ENCODE measurements around the gene MS4A14.
A peak's percentile ranks its signal among the peaks of the same experiment; 100 is the strongest.
"Not testable (repeated sequence)": the region's sequence is repeated elsewhere in the genome, so short reads cannot be mapped to it uniquely, and the experiment has no call there.

MS4A14 gene, protein sequence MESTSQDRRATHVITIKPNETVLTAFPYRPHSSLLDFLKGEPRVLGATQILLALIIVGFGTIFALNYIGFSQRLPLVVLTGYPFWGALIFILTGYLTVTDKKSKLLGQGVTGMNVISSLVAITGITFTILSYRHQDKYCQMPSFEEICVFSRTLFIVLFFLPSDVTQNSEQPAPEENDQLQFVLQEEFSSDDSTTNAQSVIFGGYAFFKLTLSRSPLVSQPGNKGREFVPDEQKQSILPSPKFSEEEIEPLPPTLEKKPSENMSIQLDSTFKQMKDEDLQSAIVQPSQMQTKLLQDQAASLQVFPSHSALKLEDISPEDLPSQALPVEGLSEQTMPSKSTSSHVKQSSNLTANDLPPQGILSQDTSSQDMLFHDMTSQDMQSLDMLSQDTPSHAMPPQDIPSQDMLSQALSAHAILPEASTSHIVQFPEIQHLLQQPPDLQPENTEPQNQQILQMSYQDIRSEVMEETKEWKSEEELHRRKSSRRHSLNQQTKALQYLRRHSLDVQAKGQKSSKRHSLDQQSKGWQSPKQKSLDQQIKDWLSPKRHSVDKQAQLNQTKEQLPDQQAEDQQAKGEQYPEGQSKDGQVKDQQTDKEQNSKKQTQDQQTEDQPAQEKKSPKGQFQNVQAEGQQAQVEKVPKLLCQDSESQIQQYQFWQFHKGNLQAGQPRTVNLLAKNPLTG

DNA sequence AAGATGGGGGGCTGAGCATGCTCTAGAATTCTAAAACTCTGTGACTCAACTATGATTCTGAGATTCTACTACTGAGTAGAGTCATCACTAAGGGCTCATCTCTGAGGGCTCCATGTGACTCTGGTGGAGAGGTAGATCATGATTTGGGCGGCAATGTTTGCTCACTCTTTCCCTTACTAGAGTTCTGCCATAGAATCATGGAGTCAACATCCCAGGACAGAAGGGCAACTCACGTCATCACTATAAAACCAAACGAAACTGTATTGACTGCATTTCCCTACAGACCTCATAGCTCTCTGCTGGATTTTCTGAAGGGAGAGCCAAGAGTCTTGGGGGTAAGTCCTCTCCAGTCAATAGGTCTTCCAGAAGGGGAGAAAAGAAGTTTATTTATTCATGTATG lies at the start of gene MS4A14:
TSS of gene MS4A14 (plus strand) at position 78 of the 400 bp plus-strand sequence. CDS start at position 198, 120 bp downstream.
- Mint-ChIP-seq H3K9me3 (no peaks in the 10 kb centered on the region), H3K36me3 (no peaks in the 10 kb centered on the region), H3K27ac (no peak within 1 kb of the TSS), H3K4me1 (no peaks in the 10 kb centered on the region), H3K4me3 (no peak within 1 kb of the TSS)
- DNase-seq (ENCODE audit: low spot score in 2 of 2): no peak
- ATAC-seq: peak; percentile 65

DNA sequence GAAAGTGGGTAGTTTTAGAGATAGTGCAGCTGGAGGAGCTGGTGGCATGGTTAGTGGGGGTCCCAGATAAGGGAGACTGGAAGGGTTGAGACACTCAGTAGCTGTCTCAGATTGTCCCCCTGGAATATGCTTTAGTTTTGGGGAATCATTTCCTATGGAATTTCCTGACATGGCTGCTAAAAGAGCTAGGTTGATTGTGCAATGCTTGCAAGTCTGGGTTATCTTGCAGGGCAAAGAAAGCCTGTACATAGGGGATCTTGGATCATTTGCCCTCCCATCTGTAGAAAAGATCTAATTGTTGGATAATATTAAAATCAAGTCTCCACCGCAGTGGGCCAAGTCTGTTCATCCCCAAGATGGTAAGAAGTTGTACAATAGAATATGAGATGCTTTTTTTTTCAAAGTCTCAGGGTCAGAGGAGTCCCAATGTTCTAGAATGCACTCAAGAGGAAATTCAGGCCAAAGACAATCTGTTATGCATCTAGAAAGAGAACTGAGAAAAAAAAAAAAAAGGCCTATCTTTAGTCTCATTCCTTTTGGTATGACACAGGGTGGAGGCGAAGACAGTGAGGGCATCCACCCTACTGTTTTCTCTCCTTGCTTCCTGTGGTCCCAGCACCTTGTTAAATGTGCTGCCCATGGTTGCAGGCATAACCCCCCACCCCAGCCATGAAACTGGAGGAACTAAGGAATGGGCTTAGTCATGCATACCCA lies 49.0 kb upstream of the MS4A14 start:
- Mint-ChIP-seq H3K27ac (no peak overlapping the region), H3K4me1 (no peaks in the 10 kb centered on the region), H3K9me3 (no peaks in the 10 kb centered on the region), H3K4me3 (no peak overlapping the region), H3K36me3 (no peaks in the 10 kb centered on the region)
- ATAC-seq (no peak), DNase-seq (ENCODE audit: low spot score in 2 of 2) (no peak)

DNA sequence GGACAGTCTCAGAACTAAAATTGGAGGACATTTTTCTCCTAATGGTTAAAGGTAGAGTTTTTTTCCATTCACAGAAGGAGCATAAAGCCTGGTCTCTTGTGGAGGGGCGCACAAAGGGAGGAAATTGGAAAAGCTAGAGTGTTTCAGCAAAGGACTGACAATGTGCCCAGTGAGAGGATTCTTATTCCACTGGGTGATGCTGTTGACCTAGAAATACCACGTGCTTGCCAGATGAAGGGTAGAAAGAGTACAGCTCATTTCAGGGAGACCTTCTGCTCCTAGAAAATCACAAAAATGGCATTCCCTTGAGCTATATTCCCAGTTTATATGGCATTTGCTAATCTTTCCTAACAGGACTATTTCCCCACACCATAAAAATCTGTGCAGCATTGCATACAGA lies 48.1 kb upstream of the MS4A14 start:
- Mint-ChIP-seq H3K4me3 (no peak overlapping the region), H3K27ac (no peak overlapping the region), H3K9me3 (no peaks in the 10 kb centered on the region), H3K4me1 (no peaks in the 10 kb centered on the region), H3K36me3 (no peaks in the 10 kb centered on the region)
- no peak for ATAC-seq
- no peak for DNase-seq (ENCODE audit: low spot score in 2 of 2)

DNA sequence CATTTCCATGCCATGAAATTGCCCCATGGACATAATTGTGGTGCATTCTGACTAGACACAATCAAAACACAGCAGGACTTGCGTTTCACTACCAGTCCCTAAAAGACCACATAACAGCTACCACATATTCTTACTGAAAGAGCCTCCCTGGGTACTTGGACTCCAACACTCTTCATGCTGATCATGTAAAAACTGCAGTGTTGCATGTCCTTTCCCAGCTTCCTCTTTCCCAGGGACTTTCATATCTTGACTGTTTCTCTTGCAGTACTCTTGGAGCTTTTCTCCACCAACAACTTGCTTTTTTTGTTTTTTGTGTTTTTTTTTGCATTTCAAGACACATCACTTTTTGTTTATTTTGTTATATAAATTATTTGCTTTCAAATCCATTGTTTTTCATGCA lies 46.3 kb upstream of the MS4A14 start:
- H3K9me3 Mint-ChIP-seq: no peaks in the 10 kb centered on the region
- H3K27ac Mint-ChIP-seq: no peak overlapping the region
- DNase-seq (ENCODE audit: low spot score in 2 of 2) (no peak), ATAC-seq (no peak)
- H3K4me3 Mint-ChIP-seq: no peak overlapping the region
- no peaks in the 10 kb centered on the region for H3K36me3 Mint-ChIP-seq
- H3K4me1 Mint-ChIP-seq: no peaks in the 10 kb centered on the region

DNA sequence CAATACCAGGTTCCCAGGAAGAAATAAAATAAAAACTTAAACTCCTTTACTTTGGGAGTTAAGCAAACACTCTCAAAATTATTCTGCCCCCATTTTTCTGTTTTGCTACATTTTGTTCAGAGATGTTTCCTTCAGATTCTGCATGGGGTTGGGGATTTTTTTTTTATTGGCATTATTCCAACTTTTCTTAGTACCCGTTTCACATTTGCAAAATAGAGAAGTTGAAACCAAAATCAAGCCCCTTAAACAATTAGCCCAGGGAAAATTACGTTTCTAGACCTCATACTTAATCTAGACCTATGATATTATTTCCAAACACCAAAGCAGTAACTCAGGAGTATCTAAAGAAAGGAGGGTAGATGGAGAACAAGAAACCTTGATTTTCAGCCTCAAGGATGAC lies 38.5 kb upstream of the MS4A14 start:
- ATAC-seq (no peak), DNase-seq (ENCODE audit: low spot score in 2 of 2) (no peak)
- H3K36me3 Mint-ChIP-seq: no peaks in the 10 kb centered on the region
- H3K27ac Mint-ChIP-seq: no peak overlapping the region
- H3K4me3 Mint-ChIP-seq: no peak overlapping the region
- H3K4me1 Mint-ChIP-seq: no peaks in the 10 kb centered on the region
- no peaks in the 10 kb centered on the region for H3K9me3 Mint-ChIP-seq

DNA sequence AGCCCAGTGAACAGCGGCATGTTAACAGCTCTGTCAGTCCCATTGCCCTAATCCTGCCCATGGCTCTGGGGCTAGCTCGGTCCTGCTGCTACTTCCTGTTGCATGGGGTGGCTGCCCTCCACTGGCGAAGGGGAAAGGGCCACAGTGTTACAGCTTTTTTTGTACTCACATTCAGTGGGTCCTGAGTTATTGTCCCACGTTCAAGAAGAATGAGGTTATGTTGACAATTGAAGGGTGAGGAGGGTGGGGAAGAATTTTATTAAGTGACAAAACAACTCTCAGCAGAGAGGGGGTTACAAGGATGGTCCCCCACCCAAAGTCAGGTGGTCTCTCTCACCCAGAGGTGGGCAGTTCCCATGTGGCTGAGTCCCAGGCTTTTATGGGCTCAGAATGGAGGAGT lies 35.6 kb upstream of the MS4A14 start:
- H3K9me3 Mint-ChIP-seq: no peaks in the 10 kb centered on the region
- no peaks in the 10 kb centered on the region for H3K4me1 Mint-ChIP-seq
- no peak overlapping the region for H3K27ac Mint-ChIP-seq
- no peaks in the 10 kb centered on the region for H3K36me3 Mint-ChIP-seq
- no peak for DNase-seq (ENCODE audit: low spot score in 2 of 2)
- ATAC-seq: no peak
- no peak overlapping the region for H3K4me3 Mint-ChIP-seq

DNA sequence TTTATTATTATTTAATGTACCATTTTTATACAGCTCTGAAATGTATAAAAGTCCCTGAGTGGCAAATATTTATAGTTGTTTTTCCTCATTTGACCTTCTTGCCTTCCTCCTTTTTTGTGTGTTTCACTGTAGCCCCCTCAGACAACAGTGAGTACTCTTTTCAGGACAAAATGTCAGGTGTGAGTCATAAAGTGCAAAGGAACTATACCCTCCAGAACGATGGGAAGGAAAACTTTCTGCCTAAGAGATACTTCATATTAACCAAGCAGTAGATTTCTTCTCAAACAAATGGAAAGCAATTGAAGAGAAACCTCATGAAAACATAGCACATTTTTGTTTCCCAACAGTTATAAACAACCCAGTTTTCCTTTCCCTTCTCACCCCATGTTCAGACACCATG lies 34.0 kb upstream of the MS4A14 start:
- H3K4me3 Mint-ChIP-seq: no peak overlapping the region

DNA sequence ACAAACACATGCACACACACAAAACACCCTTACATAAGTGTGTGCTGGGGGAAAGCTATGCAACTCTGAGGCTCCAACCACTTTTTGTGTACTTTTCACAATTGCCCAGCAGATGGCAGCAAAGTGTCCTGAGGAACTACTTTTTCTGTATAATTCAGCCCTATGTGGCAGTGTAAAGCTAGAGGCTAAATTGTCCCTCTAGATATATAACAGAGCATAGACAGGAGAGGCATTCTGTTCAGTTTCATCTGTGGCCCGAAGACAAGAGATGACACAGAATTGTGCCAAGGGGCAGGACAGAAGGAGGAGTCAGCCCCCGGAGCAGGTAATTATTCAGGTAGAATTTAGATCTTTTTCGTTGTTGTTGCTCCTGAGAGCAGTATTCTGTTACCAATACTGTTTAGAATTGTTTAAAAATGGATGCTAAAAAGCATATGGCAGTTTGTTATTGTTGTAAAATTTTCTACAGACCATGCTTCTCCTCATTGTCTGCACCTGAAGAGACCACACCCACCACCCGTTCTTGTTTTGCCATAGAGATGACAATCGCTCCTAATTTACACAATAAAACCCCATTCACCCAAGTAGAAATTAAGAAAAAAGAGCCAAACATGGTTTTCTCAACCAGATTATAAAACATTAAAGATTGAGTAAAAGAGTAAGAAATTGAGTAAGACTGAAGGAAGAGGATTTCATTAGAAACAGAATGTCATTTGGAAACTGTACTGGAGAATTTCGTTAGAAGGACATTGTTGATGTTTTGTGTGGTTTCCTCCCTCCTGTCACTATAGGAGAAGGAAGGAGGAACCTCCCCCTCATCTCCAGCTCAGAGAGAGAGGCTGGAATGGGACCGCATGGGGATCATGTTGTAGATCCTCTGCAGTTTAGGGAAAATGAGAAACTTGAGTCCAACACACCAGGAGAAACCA lies 32.5 kb upstream of the MS4A14 start:
- Mint-ChIP-seq H3K27ac (no peak overlapping the region), H3K4me1 (no peaks in the 10 kb centered on the region), H3K36me3 (no peaks in the 10 kb centered on the region), H3K4me3 (no peak overlapping the region), H3K9me3 (no peaks in the 10 kb centered on the region)
- ATAC-seq (peak; percentile 58), DNase-seq (ENCODE audit: low spot score in 2 of 2) (peak; percentile 37 to 74)

More for the DNA sequence above, 34.0 kb upstream of the MS4A14 start:
- Mint-ChIP-seq H3K4me1 (no peaks in the 10 kb centered on the region), H3K27ac (no peak overlapping the region), H3K36me3 (no peaks in the 10 kb centered on the region), H3K9me3 (no peaks in the 10 kb centered on the region)
- DNase-seq (ENCODE audit: low spot score in 2 of 2) (no peak), ATAC-seq (no peak)

DNA sequence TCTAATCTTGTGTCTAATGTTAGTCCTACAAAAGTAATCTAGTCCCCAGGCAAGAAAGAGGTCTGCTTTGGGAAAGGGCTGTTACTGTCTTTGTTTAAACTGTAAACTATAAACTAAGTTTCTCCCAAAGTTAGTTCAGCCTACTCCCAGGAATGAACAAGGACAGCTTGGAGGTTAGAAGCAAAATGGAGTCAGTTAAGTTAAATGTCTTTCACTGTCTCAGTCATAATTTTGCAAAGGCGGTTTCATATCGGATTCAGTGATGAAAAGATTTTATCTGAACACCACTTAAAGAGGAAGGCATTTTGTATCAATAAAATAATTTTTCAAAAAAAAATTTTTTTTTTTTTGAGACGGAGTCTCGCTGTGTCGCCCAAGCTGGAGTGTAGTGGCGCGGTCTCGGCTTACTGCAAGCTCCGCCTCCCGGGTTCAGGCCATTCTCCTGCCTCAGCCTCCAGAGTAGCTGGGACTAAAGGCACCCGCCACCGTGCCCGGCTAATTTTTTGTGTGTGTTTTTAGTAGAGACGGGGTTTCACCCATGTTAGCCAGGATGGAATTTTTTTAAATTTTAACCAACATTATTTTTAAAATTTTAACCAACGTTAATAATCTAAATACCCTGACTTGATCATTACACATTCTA lies 29.9 kb upstream of the MS4A14 start:
- H3K27ac Mint-ChIP-seq, H3K4me1 Mint-ChIP-seq, H3K36me3 Mint-ChIP-seq: not testable (repeated sequence)

DNA sequence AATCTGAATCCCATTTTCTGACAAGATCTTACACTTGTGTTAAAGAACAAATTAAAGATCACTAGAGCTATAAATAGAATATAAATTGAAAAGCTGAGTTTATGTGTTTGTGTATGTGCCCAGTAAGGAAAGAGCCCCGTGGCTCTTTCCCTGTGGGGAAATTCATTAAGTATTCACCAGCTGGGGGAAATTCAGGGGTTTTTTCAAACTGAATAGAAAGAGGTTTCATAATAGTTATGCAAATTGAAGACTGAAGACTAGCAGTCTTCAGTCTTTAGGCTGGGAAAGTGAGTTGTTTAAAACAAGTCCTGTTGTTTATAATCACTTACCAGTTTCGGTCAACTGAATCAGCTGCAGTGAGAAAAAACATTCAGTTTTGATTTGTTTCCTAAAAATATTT lies 29.2 kb upstream of the MS4A14 start:
- no peak for DNase-seq (ENCODE audit: low spot score in 2 of 2)
- H3K4me3 Mint-ChIP-seq: no peak overlapping the region
- H3K27ac Mint-ChIP-seq: no peak overlapping the region
- ATAC-seq: peak; percentile 57
- H3K4me1 Mint-ChIP-seq: no peaks in the 10 kb centered on the region
- no peaks in the 10 kb centered on the region for H3K9me3 Mint-ChIP-seq
- no peaks in the 10 kb centered on the region for H3K36me3 Mint-ChIP-seq

More for the DNA sequence above, 29.9 kb upstream of the MS4A14 start:
- H3K4me3 Mint-ChIP-seq; ATAC-seq; H3K9me3 Mint-ChIP-seq; DNase-seq (ENCODE audit: low spot score in 2 of 2): not testable (repeated sequence)

DNA sequence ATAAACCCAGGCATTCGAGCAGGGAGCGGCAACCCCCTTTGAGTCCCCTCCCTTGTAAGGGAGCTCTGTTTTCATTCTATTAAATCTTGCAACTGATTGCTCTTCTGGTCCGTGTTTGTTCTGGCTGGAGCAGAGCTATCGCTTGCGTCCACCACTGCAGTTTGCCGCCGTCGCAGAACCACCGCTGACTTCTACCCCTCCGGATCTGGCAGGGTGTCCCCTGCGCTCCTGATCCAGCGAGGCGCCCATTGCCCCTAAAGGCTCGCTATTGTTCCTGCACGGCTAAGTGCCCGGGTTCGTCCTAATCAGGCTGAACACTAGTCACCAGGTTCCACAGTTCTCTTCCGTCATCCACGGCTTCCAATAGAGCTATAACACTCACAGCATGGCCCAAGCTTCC lies 28.4 kb upstream of the MS4A14 start:
- no peaks in the 10 kb centered on the region for H3K9me3 Mint-ChIP-seq
- no peak overlapping the region for H3K27ac Mint-ChIP-seq
- ATAC-seq (no peak), DNase-seq (ENCODE audit: low spot score in 2 of 2) (no peak)
- H3K36me3 Mint-ChIP-seq: no peaks in the 10 kb centered on the region
- H3K4me1 Mint-ChIP-seq: no peaks in the 10 kb centered on the region
- H3K4me3 Mint-ChIP-seq: no peak overlapping the region

DNA sequence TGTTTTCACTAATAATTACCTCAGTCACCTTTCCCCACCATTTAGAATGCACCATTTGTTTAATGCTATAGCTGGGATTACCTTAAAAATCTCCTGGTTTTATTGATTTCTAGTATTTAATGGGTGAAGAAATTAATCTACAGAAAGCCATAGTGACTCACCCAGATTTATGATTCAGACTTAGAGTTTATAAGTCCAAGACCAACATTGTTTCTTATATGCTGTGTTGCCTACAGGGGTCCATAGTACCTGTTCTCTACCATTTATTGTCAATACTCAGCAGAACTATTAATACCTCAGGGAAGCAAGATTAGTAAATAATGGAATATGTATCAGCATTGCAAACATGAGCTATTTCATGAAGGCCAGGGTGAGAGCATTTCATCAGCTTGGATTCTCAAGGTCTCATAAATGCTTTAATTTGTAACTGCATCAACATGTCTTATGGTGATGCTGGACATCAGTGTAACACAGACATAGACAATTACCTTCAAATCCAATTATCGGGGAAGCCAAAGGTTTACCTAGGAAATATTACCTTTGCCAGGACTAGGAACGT lies 25.9 kb upstream of the MS4A14 start:
- no peak for ATAC-seq
- Mint-ChIP-seq H3K9me3 (no peaks in the 10 kb centered on the region), H3K4me3 (no peak overlapping the region), H3K4me1 (no peaks in the 10 kb centered on the region), H3K36me3 (no peaks in the 10 kb centered on the region), H3K27ac (no peak overlapping the region)
- no peak for DNase-seq (ENCODE audit: low spot score in 2 of 2)

DNA sequence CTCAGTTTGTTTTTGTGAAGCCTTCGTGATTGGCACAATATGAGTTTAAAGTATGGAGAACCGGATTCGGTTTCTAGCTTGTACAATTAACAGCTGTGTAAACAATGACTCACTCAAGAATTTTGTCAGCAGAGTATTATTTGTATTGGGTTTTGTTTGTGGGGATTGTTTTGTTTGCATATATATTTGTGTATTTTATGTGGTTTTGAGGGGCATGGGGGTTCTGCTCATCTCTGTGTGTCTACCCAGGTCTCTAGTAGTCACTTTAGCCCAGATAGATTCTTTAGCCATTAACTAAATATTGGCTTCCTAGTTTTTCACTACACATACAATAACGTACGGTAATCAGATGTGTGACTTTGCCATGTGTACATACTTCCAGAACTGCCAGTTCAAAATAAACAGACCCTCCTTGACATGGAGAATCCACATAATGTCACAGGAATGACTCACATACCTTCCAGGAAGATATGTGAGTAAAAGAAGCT lies 25.4 kb upstream of the MS4A14 start:
- Mint-ChIP-seq H3K9me3 (no peaks in the 10 kb centered on the region), H3K4me3 (no peak overlapping the region), H3K4me1 (no peaks in the 10 kb centered on the region), H3K36me3 (no peaks in the 10 kb centered on the region), H3K27ac (no peak overlapping the region)
- ATAC-seq (no peak), DNase-seq (ENCODE audit: low spot score in 2 of 2) (no peak)

DNA sequence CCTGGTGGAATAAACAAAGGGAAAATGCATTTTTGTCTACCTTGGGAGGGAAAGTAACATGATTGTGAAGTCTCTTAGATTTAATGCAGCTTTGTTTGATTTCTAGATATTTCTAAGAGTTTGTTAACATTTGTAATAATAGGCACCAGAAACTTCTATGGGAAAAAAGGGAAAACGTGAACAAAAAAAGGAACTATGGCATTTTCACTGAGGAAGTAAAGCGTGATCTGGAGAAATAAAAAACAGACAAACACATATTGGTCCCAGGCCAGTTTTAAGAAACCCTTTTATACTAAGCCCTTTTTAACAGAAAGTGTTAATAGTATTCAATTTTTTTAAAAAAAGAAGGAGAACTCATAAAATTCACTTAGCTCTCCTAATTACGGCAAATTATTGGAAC lies 24.9 kb upstream of the MS4A14 start:
- H3K9me3 Mint-ChIP-seq: no peaks in the 10 kb centered on the region
- ATAC-seq (no peak), DNase-seq (ENCODE audit: low spot score in 2 of 2) (no peak)
- H3K36me3 Mint-ChIP-seq: no peaks in the 10 kb centered on the region
- no peak overlapping the region for H3K27ac Mint-ChIP-seq
- H3K4me3 Mint-ChIP-seq: no peak overlapping the region
- no peaks in the 10 kb centered on the region for H3K4me1 Mint-ChIP-seq

Data from stimulated activated effector memory CD8-positive, alpha-beta T cell treated with anti-CD3 and anti-CD28 coated beads, Interleukin-12 subunit alpha, Interleukin-12 subunit beta, amount 100 ng/mL, for 72 hours (primary cell).